Measurements from ENCODE around the gene ERG28.
"Not testable (repeated sequence)": the region's sequence is repeated elsewhere in the genome, so short reads cannot be mapped to it uniquely, and the experiment has no call there.

Gene ERG28

DNA sequence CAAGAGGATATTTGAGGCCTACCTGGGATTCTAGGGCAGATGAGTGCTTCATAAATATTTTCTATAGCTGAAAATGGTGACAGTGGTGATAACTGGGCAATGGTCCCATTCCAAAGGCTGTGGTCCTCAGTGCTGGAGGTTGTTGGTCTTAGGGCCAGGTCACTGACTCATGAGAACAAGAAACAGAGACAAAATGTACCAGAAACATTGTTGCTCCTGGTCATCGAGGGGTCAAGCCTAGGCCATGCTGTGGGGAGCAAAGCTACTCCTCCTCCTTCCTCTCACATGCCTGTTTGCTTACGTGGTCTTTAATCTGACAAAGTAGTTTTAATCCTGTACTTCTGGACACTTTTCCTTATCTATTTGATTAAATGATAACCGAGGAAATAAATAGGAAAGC is 33.8 kb downstream of the ERG28 start:
- DNase-seq (ENCODE audit: low read depth in 1 of 2, low spot score in 1 of 2): no peak

DNA sequence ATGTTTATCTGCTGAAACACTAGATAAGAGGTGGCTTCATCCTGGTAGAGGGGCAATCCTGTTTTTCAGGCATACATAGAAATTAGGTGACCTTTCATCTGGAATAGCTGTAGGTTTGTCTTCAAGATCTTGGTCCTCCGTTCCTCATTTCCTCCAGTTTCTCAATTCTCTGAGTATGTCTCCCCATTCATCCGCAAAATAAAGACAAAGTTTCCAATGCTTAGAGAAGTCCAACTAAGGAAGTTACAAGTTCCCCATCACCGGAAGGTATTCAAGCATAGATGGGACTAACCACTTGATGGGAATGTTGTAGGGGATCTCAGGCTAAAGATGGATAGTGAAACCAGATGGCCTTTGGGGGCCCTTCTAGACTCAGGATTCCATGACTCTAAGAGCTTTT is 34.3 kb downstream of the ERG28 start:
- DNase-seq (ENCODE audit: low read depth in 1 of 2, low spot score in 1 of 2): no peak

DNA sequence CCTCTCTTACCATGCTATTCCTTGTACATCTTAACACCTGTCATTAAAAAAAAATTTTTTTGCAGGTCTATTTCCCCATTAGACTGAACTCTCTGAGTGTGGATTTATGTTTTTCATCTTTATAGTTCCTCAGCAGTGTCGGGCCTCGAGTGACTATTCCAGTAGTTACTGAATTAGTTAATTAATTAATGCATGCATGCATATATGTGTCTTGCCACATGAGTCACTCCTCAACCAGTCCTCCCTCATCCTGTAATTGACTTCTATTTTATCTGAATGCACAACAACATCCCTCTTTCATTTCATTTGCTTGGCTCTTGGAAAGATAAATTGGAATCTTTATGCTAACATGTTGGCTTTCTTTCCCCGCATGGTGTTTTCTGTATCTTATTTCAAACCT is 35.6 kb downstream of the ERG28 start:
- DNase-seq (ENCODE audit: low read depth in 1 of 2, low spot score in 1 of 2): no peak

DNA sequence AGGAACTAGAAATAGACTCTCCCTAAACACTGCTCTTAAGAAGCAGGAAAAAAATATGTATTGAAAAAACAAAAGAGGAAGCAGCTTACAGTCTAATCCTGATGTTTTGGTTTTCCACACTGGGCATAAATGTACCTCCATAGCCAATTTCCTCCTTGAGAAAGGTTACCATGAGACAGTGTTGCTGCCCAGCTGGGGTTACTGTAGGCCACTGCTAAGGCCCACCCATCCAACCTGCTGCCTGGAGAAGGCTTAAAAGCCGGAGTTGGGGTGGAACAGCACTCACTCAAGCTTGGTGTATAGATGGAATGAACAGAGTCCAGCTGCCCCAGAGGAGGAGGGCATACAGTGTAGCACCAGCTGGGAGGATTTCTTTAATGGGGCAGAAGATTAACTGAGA is 41.1 kb downstream of the ERG28 start:
- DNase-seq (ENCODE audit: low read depth in 1 of 2, low spot score in 1 of 2): no peak

DNA sequence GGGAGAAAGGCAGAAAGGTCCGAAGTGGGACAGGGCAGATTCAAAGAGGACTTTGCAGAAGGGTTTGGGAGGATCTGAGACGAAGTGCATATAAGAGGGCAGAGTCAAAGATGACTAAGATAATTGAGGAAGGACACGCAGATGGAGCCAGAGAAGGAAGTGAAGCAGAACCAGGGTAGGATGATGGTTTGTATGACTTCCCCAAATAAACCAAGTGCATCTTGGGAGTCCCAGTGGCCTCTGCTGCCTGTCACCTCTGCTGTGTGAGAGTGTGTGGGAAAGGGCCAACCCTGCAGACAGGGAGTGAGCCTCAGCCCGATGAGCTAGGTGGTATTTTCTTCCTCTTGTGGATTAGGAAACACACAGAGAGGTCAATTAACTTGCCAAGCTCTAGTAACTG is 45.5 kb downstream of the ERG28 start:
- no peak for DNase-seq (ENCODE audit: low read depth in 1 of 2, low spot score in 1 of 2)

DNA sequence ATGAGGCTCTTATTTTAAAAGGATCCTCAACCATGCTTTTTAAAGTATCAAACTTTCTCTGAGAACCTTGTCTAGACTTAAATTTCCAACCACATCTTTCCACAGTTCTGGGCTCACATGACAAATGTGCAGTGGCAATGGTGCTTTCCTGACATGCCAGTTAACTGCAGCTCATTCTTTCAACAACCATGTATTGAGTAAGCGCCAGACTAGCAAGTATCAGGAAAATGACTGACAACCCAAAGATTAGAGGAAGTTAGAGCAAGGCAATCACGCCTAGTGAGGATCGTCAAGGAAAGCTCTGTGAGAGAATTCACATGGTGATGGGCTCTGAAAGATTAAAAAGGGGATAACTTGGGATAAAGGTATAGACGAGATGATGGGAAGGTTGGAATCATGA is 46.5 kb downstream of the ERG28 start:
- DNase-seq (ENCODE audit: low read depth in 1 of 2, low spot score in 1 of 2): no peak

DNA sequence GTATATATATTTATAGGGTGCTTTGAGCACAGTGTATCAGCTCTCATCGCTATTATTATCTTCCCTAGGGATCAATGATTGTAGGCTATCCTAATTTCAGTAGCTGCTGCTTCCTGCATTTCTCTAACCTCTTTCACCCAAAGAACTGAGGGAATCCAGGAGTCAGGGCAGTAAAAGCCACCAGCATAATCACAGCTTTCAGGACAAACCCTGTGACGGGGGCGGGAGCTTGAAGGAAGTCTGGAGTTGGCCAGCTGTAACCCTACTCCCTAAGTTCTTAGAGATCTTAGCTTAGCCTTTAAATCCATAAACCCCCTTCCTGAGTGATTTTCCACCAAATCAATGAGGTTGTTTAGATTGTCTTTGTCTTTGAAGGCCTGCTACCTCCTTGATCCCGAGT is 48.5 kb downstream of the ERG28 start:
- DNase-seq (ENCODE audit: low read depth in 1 of 2, low spot score in 1 of 2): no peak

DNA sequence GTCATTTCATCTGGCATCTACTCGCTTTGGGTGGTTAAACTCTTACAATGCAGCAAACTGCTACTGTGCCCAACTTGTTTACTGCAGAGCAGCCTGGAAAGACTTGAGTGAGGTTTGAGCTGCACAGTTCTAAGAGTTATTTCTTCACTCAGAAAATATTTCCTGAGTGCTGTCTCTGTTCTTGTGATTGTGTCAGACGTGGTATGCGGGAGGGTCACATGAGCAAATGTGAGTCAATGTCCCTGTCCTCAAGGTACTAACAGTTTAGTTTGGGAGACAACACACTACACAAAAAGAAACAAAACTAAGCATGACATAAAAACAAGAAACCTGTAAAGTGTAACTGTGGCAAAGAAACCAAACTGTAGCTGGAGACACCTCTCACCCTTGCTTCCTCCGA is 49.8 kb downstream of the ERG28 start:
- DNase-seq (ENCODE audit: low read depth in 1 of 2, low spot score in 1 of 2): no peak

DNA sequence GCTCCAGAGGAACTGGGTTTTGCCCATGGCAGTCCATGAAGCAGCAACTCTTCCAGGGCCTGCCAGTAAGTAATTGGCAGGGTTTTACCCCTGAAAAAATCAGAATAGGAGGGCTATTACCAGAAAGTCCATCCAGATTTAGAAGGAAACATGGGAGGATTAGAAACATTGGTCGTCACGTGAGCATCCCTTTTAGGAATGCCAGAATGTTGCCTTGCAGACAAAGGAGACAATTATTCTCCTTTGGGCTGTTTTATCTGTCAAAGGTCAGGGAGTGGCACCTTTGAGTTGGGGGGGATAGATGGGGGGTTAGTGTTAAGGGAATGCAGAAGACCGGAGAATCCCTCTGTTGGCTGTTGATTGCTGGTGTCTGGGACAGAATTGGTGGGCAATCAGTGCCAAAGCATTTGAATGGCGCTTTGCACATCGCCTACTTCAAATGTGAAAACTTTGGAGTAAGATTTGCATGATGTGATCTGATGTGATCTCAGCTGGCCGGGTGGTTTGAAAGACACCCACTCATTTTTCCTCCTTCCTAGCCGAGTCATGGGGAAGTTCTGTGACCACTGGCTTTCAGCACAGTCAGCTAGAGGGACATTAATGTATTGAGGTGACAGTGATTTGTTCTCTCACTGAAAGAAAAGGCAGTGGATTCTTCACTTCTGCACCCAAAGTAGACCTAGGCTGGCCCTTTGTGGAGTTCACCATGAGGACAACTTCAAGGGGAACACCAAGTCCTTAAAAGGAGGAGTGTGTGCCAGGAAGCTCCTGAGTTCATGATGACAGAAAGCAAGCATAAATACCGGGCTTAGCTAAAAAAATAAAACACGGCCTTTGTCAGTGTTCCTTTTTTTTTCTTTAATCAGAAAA is 50.8 kb downstream of the ERG28 start:
- no peak for DNase-seq (ENCODE audit: low read depth in 1 of 2, low spot score in 1 of 2)

DNA sequence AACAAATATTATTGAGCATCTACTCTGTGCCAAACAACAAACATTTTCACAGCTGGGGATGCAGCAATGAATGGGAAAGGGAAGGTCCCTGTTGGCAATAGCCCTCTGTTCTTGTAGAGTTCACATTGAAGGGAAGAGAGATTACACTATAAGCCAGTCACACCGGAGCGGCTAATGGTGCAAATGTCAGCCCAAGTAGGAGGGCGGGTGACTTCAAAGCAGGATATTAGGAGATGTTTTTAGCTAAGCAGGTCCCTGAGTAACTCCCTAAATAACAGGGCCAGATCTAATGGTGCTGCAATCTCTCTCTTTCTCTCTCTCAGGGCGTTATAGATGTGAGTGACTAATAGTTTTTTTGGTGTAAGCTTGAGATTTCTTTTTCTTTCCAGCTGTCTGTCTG is 51.6 kb downstream of the ERG28 start:
- no peak for DNase-seq (ENCODE audit: low read depth in 1 of 2, low spot score in 1 of 2)

DNA sequence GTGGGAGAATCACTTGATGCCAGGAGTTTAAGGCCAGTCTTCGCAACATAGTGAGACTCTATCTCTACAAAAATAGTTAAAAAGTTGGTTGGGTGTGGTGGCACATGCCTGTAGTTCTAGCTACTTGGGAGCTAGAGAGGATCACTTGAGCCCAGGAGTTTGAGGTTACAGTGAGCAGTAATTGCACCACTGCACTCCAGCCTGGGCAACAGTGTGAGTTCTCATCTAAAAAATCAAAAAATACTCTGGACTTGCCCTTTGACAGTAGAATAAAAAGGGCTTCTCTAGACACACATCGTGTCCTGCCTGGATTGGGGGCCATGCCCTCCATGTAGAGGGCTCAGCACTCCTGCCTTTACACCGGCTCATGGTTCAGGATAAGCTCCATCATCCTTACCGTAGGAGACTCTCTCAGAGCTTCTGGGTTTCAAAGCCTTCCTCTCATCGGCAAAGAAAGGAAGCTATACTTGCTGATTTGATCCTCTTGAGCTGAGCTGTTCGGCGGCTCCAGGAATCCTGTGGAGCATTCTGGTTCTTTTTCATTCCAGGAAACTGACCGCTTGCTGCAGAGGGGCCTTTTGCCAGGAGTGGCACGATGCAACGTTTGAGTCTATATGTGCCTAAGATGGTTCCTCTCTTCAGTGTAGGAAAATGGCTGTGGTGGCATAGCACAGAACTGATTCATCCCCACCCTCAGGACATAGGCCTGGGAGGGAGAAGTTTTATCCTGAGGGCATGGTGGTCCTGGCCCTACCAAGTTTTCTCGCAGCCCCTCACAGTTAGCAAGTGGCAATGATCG is 52.6 kb downstream of the ERG28 start:
- no peak for DNase-seq (ENCODE audit: low read depth in 1 of 2, low spot score in 1 of 2)

DNA sequence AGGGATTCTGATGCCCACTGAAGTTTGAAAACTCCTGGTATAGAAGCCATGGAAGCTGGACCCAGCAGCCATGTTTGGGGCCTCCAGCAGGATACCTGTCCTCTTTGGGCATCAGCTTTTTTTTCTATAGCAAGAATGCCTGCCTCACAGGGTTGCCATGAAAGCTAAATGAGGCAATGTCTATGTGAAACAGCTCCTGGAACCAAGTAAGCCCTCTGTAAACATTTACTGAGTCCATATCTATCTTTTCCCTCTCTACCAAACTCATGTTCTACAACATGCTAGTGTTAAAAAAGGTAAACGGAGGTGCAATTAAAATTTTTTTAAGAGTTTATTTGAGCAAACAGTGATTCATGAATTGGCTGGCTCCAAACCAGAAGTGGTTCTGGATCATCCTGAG is 53.6 kb downstream of the ERG28 start:
- DNase-seq (ENCODE audit: low read depth in 1 of 2, low spot score in 1 of 2): no peak

DNA sequence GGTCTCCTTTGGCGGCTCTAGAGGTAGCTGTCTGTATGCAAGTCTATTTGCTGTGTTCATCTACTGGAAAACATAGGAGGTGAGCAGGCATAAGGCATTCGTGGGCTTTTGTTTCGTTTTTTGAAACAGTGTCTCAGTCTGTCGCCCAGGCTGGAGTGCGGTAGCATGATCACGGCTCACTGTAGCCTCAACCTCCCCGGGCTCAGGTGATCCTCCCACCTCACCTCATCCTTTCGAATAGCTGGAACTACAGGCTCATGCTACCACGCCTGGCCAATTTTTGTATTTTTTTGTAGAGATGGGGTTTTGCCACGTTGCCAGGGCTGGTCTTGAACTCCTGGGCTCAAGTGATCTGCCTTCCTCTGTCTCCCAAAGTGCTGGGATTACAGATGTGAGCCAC is 54.8 kb downstream of the ERG28 start:
- no peak for DNase-seq (ENCODE audit: low read depth in 1 of 2, low spot score in 1 of 2)

DNA sequence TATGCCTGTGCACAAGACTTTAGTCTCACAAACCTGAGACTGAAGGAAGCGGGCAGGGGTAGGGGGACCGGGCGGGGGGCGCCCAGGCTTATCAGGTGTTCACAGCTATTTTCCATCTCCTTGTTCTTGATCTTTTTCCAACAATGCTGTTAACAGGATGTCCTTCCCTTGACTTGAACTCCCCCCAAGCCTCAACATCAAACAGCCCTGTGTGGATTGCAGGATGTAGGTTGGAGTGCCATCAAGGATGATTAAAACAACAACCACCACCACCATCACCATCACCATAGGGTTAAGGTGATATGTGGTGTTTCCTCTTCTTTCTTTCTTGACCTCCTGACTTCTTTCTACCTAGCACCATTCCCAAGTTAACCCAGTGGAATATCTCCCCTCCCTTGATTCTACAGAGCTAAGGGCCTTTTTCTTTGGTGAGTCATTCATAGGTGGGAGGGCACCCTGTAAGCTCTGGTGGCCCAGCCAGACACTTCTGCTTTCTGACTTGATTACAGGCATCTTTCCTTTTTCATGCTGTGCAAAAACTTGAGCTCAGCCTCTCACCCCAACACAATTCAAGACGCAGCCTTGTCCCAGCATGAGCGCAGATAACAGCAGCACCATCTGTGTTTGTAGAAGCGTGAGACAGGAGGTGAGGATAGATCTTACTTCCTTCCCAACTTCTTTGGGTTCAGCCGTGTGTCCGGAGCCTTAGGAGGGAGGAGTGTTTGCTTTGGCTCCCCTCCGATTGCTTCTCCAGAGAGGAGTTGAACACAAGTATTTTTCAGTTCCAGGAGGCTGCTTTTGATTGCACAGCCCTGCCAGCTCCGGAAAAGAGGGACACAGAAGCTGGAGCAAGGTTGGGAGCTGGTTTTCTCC is 55.5 kb downstream of the ERG28 start:
- no peak for DNase-seq (ENCODE audit: low read depth in 1 of 2, low spot score in 1 of 2)

DNA sequence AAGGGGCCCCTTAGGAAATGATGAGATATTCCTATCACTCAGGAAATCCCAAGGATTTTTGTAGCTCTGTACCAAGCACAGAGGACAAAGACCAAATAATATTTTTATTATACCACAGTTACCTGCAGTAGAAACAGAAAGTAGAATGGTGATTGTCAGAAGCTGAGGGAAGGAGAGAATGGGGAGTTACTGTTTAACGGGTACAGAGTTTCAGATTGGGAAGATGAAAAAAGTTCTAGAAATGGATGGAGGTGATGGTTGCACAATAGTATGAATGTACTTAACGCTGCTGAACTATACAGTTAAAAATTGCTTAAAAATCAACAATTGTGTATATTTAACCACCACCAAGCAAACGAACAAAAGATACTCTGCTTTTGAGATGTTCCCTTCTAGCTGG is 58.2 kb downstream of the ERG28 start:
- DNase-seq (ENCODE audit: low read depth in 1 of 2, low spot score in 1 of 2): no peak

DNA sequence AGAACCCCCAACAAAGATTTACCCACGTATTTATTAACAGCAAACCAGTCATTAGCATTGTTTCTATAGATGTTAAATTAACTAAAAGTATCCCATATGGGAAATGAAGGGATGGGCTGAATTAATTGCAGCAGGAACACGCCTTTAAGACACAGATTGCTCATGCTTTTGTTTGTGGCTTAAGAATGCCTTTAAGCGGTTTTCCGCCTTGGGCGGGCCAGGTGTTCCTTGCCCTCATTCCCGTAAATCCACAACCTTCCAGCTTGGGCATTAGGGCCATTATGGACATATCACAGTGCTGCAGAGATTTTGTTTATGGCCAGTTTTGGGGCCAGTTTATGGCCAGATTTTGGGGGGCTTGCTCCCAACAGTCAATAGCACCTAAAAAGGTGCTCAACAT is 59.6 kb downstream of the ERG28 start:
- DNase-seq (ENCODE audit: low read depth in 1 of 2, low spot score in 1 of 2): not testable (repeated sequence)

DNA sequence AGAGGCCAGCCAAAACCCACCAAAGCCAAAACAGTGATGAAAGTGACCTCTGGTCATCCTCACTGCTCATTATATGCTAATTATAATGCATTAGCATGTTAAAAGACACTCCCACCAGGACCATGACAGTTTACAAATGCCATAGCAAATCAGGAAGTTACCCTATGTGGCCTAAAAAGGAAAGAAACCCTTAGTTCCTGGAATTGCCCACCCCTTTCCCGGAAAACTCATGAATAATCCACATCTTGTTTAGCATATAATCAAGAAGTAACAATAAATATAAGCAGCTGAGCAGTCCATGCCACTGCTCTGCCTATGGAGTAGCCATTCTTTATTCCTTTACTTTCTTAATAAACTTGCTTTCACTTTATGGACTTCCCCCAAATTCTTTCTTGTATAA is 60.6 kb downstream of the ERG28 start:
- DNase-seq (ENCODE audit: low read depth in 1 of 2, low spot score in 1 of 2): not testable (repeated sequence)
